Endothelial cell of umbilical vein (primary cell): ENCODE measurements around the gene ADCY7.

Source experiments
- EZH2 ChIP-seq: IDR thresholded peaks from 2 replicates; pipeline ENCODE4 v1.6.1; 2012; ENCODE audit warnings: borderline replicate concordance, low read depth, mild to moderate bottlenecking, moderate library complexity, low read length, inconsistent platforms; ENCODE audit not compliant: severe bottlenecking
- MAX ChIP-seq: IDR thresholded peaks from 2 replicates; pipeline ENCODE4 v1.6.1; 2011; ENCODE audit not compliant: insufficient read depth, insufficient read length
- POLR2A ChIP-seq: IDR thresholded peaks from 2 replicates; pipeline ENCODE4 v1.6.1; 2012; ENCODE audit warnings: low read depth, mild to moderate bottlenecking, control low read depth, low read length

GRCh38 chr16:50238314-50238713, 28.0 kb upstream of the ADCY7 start:
- TF ChIP-seq MAX (no peak), POLR2A (no peak), EZH2 (no peak)
